HG03571 (cell line): ENCODE results near the gene METTL17.
"Not testable (repeated sequence)": the region's sequence is repeated elsewhere in the genome, so short reads cannot be mapped to it uniquely, and the experiment has no call there.

Experiments
- ATAC-seq: cut with Tn5 transposase; IDR thresholded peaks from one replicate; pipeline ENCODE4 v1.9.1; 2021; ENCODE audit not compliant: unreplicated experiment

The METTL17 gene

GRCh38 chr14:21023817-21024584 is 34.2 kb downstream of the METTL17 start:
- no peak for ATAC-seq

- ATAC-seq = no peak
Observed at GRCh38 chr14:21024585-21025370, 35.0 kb downstream of the METTL17 start, which contains the start of gene NDRG2. NDRG2 (minus strand) TSS chr14:21025061; CDS start chr14:21023315, 1,746 bp downstream.

DNA sequence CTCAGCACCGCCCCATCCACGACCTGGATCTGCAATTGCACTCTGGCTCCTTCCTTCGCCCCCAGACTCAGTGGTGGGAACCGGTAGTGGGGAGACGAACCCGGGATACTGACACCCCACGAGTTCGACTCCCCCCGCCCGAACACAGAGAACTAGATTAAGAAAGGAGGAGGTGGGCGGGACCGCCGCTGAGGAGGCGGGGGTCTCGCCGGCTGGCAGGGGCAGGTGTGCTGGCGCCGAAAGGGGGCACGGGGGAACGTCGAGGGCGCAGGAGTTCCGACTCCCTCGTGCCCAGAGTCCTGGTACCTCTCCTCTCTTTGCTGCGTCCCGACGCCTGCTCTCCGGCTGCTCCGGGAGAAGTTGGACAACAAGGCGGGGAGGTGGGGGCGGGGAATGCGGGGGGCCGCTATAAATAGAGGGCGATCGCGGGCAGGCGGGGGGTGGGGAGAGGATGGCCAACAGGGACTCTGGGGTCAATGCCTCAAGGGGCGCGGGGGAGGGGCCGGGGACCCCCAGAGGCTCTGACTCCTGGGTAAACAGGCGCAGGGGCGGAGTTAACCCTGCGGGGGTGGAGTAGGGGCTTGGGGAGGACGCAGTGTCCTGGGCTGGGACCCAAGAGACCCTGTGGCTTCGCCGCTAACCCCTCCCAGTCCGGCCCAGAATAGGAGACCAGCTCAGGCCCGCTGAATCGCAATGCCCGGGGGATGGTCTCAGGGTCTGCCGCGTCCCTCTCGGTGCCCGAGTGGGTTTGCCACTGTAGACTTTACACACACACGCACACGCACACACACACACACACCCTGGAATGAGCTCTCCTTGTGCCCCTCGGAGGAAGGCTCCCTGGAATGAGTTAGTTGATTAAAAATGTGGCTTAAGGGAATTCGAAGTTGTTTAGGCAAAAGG is 35.8 kb downstream of the METTL17 start:
- no peak for ATAC-seq

DNA sequence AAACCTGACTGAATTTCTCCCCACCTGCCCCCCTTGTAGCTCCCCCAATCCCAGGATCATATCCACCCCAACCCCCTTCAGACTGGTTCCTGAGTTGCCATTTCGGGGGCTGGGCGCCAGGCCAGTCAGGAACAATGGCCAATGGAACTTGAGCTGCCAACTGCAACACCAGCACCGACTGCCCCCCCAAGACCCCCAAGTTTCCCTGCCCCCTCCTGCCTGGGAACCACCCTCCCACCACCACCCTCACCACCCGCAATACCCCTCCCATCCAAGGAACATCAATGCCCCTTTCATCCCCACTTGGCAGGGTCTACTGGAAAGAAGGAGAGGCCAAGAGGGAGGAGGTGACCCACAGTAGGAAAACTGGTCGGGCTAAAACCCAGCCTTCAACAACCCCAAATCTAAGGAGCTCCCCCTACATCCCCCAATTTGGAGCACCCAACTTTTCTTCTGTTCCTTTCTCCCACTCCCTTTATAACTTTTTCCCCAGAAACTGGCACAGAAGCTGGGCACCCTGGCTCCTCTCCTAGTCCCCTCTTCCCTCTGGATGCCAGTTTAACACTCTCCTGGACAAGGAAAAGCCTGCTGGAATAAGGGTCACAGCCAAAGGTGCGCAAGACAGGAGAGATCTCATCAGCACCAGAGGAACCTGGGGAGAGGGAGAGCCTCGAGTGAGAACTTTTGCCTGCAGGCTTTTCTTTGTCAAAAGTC is 36.7 kb downstream of the METTL17 start:
- ATAC-seq = no peak

DNA sequence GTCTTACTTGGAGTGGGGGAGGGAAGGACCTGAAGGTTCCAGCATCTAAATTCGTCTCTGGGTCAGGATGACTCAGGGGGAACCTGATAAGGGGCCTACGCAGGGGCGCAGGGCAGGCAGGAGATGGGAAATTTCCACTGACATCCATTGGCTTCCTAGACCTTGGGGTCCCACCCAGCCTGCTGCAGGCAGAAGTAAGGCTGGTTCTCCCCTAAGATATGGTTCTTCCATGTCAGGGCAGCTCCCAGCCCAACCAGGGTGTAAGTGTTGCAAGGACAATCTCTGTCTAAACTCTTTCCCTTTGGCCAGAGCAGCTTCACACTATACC is 37.2 kb downstream of the METTL17 start:
- ATAC-seq = no peak

DNA sequence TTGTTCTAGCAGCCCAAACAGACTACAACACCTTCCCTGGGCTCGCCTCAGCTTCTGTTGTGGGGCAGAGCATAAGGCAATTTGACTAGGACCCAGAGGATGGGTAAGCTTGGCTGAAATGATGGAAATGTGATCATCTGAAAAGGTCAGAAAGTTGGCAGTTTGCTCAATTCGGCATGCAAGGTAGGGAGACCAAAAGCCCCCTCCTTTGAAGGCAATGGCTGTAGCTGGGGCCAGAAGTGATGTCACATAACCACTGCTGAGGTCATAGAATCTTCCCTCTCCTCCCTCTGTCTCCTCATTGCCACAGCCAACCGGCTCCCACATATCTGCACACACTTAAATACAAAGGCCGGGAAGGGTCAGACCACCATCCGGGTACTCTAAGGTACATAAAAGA is 40.1 kb downstream of the METTL17 start, which contains the start of gene TPPP2:
Gene TPPP2, plus strand, starts transcription at position 301 of the 400 bp plus-strand sequence. CDS start 365 bp downstream, outside the sequence.
- ATAC-seq = no peak

- ATAC-seq = no peak
Observed at GRCh38 chr14:21030531-21030930, 40.8 kb downstream of the METTL17 start.

GRCh38 chr14:21032326-21033132 is 42.7 kb downstream of the METTL17 start:
- no peak for ATAC-seq

- ATAC-seq = no peak
Observed at GRCh38 chr14:21033133-21033698, 43.4 kb downstream of the METTL17 start.

GRCh38 chr14:21034707-21035106 is 44.9 kb downstream of the METTL17 start, which contains the start of gene RNASE13:
RNASE13 (minus strand) TSS chr14:21034807; CDS start chr14:21034288, 519 bp downstream.
- no peak for ATAC-seq

DNA sequence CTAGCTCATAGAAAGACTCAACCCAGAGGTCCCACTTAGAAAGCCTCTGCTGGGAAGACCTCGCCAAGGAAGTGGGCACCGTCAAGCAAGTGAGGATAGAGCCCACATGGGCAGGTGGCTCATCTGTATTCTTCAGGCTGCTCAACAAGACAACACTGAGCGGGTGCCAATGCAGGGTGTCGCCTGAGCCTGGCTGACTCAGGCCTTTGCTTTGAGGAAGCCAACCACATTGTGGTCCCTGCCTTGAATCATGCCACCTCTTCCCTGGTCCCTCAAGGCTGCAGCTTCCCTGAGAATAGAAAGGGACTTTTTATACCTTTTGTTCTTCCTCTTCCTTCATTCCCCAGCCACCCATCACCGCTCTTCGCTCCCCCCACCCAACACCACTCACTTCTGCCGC is 47.0 kb downstream of the METTL17 start:
- no peak for ATAC-seq

GRCh38 chr14:21037156-21037555 is 47.4 kb downstream of the METTL17 start:
- no peak for ATAC-seq

DNA sequence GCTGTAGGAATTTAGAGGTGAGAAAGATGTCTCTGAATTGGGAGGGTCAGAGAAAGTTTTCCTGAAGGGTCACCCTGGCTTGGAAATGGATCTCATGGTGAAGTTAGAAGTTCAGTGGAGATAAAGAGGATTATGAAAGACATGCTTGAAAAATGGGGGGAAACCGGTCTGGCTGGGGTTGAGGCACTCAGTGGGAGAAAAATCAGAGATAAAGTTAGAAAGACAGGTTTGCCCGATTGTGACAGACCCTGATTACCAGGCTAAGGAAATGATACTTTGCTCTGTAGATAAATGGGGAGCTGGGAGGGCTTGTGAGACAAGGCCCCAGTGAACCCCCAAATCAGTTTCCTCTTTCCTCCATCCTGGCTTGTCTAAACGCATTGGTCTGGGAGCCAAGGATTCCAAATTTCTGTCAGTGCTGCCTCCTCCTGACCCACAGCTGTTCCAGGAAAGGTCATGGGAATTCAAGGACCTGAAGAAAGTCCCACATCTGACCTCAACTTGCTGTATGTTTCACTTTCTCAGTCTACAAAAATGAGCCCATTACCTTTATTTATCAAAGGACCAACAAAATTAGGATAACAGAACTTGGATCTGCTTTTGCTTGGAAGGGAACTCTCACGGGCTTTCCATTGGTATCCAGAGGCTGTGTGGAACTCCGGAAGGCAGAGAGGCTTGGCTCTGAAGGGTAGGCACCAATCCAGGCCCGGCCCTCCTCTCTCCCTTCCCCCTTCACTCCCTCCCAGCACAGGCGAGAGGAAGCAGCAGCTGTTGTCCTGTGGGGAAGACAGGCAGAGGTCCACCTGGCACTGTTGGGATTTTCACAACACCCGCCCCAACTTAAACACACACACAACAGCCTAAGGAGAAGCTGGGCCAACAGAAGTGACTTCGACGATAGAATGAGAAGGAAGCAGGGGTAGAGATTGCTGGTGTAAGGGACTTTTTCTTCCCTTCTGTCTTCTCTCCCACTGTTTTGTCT is 49.0 kb downstream of the METTL17 start:
- ATAC-seq = no peak

- no peak for ATAC-seq
Observed at GRCh38 chr14:21039585-21040369, 50.0 kb downstream of the METTL17 start.

DNA sequence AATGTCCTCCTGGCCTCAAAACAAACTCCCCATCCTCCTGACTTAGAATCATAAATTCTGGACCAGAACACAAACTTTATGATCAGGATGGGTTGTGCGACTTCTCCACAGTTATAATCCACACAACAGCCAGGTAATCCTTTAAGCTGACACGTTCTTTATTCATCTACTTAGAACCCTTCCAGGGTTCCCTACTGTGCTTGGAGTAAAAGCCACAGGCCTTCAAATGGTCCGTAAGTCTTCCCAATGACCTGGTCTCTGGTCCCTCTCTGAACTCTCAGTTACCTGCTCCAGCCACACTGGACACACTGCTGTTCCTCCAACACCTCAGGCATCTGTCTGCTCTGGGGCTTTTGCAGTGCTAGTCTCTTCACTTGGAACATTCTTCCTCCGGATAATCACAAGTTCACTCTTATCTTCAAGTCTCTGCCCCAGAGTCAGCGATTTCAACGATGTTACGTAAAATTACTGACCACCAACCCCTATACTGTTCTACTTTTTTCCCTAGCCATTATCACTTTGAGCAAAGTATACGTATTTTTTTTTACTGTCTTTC is 50.7 kb downstream of the METTL17 start:
- no peak for ATAC-seq

- ATAC-seq = not testable (repeated sequence)
Observed at GRCh38 chr14:21040941-21041340, 51.2 kb downstream of the METTL17 start.
